Hepatocyte (in vitro differentiated cells): ENCODE results near the gene RNF25. TPM values are rescaled to one million over a fixed set of nuclear protein-coding genes. Genes with fewer than 3 reads are reported as not detected.

Experiments used
- DNase-seq: peaks from one replicate; pipeline ENCODE4 v3.0.0-alpha.2; 2016; ENCODE audit warnings: low spot score
- H2AFZ ChIP-seq: fragments of 200-600 bp; sonication (generic); 2 replicates; pipeline ENCODE4 v1.6.0; 2016; ENCODE audit warnings: antibody characterized with exemption, mild to moderate bottlenecking
- H3K27ac ChIP-seq: fragments of 200-600 bp; sonication (generic); 2 replicates; pipeline ENCODE4 v1.5.1; 2016; ENCODE audit warnings: mild to moderate bottlenecking
- H3K27me3 ChIP-seq: fragments of 200-600 bp; sonication (generic); 2 replicates; pipeline ENCODE4 v1.6.1; 2016
- H3K36me3 ChIP-seq: fragments of 200-600 bp; sonication (generic); replicated peaks from 2 replicates; pipeline ENCODE4 v1.5.1; 2016; ENCODE audit warnings: low read depth; ENCODE audit not compliant: insufficient read depth
- H3K4me1 ChIP-seq: fragments of 200-600 bp; sonication (generic); 2 replicates; pipeline ENCODE4 v1.5.1; 2016; ENCODE audit warnings: mild to moderate bottlenecking, moderate library complexity; ENCODE audit not compliant: insufficient read depth
- H3K4me2 ChIP-seq: fragments of 200-600 bp; sonication (generic); 2 replicates; pipeline ENCODE4 v1.6.0; 2016
- H3K4me3 ChIP-seq: fragments of 200-600 bp; sonication (generic); 2 replicates; pipeline ENCODE4 v1.5.1; 2016; ENCODE audit warnings: mild to moderate bottlenecking
- H3K79me2 ChIP-seq: fragments of 200-600 bp; sonication (generic); 2 replicates; pipeline ENCODE4 v1.6.0; 2017; ENCODE audit warnings: mild to moderate bottlenecking
- H3K9me2 ChIP-seq: fragments of 200-600 bp; sonication (generic); replicated peaks from 2 replicates; pipeline ENCODE4 v1.6.0; 2017; ENCODE audit warnings: mild to moderate bottlenecking; ENCODE audit not compliant: insufficient read depth
- H3K9me3 ChIP-seq: fragments of 200-600 bp; sonication (generic); 2 replicates; pipeline ENCODE4 v1.5.1; 2016; ENCODE audit warnings: low read depth, mild to moderate bottlenecking
- H4K20me1 ChIP-seq: fragments of 200-600 bp; sonication (generic); 2 replicates; pipeline ENCODE4 v1.6.0; 2016; ENCODE audit warnings: mild to moderate bottlenecking; ENCODE audit not compliant: insufficient read depth, poor library complexity, severe bottlenecking
- EZH2 ChIP-seq: fragments of 200-600 bp; sonication (generic); IDR thresholded peaks from 2 replicates; pipeline ENCODE4 v1.6.1; 2016; ENCODE audit warnings: antibody characterized with exemption, mild to moderate bottlenecking, borderline replicate concordance
- EZH2phosphoT487 ChIP-seq: fragments of 200-600 bp; sonication (generic); IDR thresholded peaks from one replicate; pipeline ENCODE4 v1.6.1; 2018; ENCODE audit warnings: antibody characterized with exemption, mild to moderate bottlenecking, low read depth, moderate library complexity; ENCODE audit not compliant: unreplicated experiment, severe bottlenecking
- WGBS: methylation state at CpG from one replicate; pipeline ENCODE4 v1.1.6; 2016; ENCODE audit warnings: low lambda C conversion rate; ENCODE audit errors: missing lambda C conversion rate; 5-methylcytosine and 5-hydroxymethylcytosine counted together
- polyA plus RNA-seq: library from polyadenylated mRNA; unstranded; fragments of >200 nt; fragmentation: Nextera tagmentation; extraction: Ambion mirVana; gene quantifications from 2 replicates; pipeline ENCODE4 v1.2.1, GENCODE V29; 2016
- total RNA-seq: library from RNA; depleted of rRNA; stranded (reverse); fragments of >200 nt; gene quantifications from 2 replicates; pipeline ENCODE4 v1.2.3, GENCODE V29; 2014
- TF ChIP-seq, protein P1 (sequence below): fragments of 200-600 bp; sonication (generic); IDR thresholded peaks from 2 replicates; pipeline ENCODE4 v1.5.1; 2016; ENCODE audit warnings: antibody characterized with exemption, mild to moderate bottlenecking; ENCODE audit not compliant: poor library complexity

Gene RNF25
- total and polyA plus RNA-seq, 2 experiments from 2014 or later: 21.0 to 32.4 TPM

DNA sequence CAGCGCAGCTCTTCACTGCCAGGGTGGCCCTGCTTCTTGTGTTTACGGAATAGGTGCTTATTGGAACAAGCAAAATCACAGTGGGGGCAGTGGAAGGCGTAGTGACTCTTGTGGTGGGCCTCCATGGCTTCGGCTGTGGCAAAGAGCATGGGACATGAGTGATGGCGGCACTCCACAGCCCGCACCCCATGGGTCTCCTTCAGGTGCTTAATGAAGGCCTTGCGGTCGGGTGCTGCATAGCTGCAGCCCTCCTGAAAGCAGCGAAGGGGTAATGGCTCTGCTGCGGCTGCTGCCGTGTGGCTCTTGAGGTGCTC lies 23.1 kb downstream of the RNF25 start:
- Histone ChIP-seq H3K4me2 (no peak overlapping the region), H3K4me3 (no peak overlapping the region), H3K27me3 (no peaks in the 10 kb centered on the region), H3K79me2 (peaks cover 5% of the 10 kb centered on the region), H3K9me3 (no peaks in the 10 kb centered on the region), H3K27ac (no peak overlapping the region), H3K36me3 (no peaks in the 10 kb centered on the region), H3K4me1 (no peaks in the 10 kb centered on the region), H3K9me2 (no peaks in the 10 kb centered on the region), H2AFZ (no peak overlapping the region), H4K20me1 (no peaks in the 10 kb centered on the region)
- no peak for DNase-seq
- 92% methylated on average over 10 of the region's 11 CpGs for WGBS
- TF ChIP-seq, protein P1, sequence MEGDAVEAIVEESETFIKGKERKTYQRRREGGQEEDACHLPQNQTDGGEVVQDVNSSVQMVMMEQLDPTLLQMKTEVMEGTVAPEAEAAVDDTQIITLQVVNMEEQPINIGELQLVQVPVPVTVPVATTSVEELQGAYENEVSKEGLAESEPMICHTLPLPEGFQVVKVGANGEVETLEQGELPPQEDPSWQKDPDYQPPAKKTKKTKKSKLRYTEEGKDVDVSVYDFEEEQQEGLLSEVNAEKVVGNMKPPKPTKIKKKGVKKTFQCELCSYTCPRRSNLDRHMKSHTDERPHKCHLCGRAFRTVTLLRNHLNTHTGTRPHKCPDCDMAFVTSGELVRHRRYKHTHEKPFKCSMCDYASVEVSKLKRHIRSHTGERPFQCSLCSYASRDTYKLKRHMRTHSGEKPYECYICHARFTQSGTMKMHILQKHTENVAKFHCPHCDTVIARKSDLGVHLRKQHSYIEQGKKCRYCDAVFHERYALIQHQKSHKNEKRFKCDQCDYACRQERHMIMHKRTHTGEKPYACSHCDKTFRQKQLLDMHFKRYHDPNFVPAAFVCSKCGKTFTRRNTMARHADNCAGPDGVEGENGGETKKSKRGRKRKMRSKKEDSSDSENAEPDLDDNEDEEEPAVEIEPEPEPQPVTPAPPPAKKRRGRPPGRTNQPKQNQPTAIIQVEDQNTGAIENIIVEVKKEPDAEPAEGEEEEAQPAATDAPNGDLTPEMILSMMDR: no peak

DNA sequence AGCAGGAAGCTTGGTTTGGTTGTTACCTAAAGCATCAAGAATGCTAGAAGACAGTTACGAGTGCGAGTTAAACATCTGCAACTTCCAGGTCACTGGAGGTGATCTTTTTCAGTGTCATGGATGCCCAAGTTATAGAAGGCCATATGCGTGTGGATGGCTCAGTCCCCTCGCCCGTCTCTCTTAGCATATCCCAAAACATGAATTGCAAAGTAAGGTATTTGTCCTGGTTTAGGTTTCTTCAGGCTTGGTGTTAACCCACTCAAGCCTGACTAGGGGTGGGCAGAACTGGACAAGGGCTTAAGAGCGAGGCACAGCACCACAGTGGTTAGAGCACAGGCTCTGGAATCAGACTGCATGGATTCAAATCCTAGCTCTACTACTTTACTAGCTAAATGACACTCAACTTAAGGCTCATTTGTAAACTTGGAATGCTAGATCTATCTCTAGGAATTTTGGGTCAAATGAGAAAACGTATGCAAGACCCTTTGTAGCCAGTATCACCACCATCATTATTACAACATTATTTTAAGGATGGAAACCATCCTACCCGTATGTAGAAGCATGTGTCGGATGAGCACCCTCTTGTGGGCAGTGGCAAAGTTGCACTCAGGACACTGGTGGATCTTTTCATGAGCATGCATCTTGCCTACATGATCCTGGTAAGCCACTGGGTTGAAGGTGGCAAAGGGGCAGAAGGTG lies 23.6 kb downstream of the RNF25 start:
- Histone ChIP-seq H3K4me1 (no peaks in the 10 kb centered on the region), H3K79me2 (peaks cover 5% of the 10 kb centered on the region), H3K9me3 (no peaks in the 10 kb centered on the region), H3K27ac (no peak overlapping the region), H3K36me3 (no peaks in the 10 kb centered on the region), H3K4me2 (no peak overlapping the region), H3K27me3 (no peaks in the 10 kb centered on the region), H3K9me2 (no peaks in the 10 kb centered on the region), H4K20me1 (no peaks in the 10 kb centered on the region), H2AFZ (no peak overlapping the region), H3K4me3 (no peak overlapping the region)
- peak; percentile 74 for DNase-seq
- 79% methylated on average over 9 of the region's 9 CpGs for WGBS
- TF ChIP-seq, protein P1: peak; percentile 83
- TF ChIP-seq EZH2phosphoT487: no peak

DNA sequence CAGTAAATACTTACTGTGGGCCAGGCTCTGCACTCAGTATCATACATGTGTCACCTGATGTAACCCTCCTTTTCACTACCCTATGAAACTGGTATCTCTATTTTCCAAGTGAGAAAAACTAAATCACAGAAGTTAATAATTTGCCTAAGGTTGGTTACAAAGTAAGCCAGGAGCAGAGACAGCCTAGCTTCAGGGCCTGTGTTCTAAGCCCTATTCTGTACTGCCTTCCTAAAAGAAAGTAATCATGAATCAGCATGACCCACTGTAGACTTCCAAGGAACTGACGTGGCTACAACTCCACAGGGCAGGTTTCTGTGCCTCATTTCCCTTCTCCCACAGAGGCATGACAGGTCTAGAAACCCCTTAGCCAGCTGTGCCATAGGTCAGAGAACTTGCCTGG lies 26.7 kb downstream of the RNF25 start:
- H2AFZ ChIP-seq: no peak overlapping the region
- TF ChIP-seq, protein P1: no peak
- H3K4me3 ChIP-seq: no peak overlapping the region
- no peaks in the 10 kb centered on the region for H4K20me1 ChIP-seq
- no peaks in the 10 kb centered on the region for H3K4me1 ChIP-seq
- H3K79me2 ChIP-seq: peaks cover 5% of the 10 kb centered on the region
- H3K27me3 ChIP-seq: no peaks in the 10 kb centered on the region
- no peaks in the 10 kb centered on the region for H3K36me3 ChIP-seq
- peak; percentile 42 for DNase-seq
- no peaks in the 10 kb centered on the region for H3K9me3 ChIP-seq
- no peak overlapping the region for H3K4me2 ChIP-seq
- H3K27ac ChIP-seq: peak overlapping the region; percentile 79
- WGBS: 86% methylated on average over 1 of the region's 1 CpG
- H3K9me2 ChIP-seq: no peaks in the 10 kb centered on the region

DNA sequence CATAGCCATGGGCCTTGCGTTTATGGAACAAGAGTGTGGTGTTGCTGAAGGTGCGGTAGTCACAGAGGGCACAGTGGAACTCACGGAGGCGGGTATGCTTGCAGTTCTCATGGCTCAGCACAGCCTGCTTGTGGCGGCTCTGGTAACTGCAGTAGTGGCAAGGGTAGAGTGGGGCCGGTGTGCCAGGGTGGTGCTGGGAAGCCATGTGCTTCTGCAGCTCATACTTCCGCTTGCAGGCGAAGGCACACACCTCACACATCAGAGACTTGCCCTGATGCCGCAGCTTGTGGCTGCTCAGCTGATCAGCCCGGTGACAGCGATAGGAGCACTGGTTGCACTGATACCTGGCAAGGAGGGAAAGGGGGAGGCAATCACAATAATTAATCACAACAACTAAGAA lies 27.1 kb downstream of the RNF25 start:
- no peaks in the 10 kb centered on the region for H3K36me3 ChIP-seq
- peak overlapping the region; percentile 33 for H3K27ac ChIP-seq
- H3K4me3 ChIP-seq: no peak overlapping the region
- H3K27me3 ChIP-seq: no peaks in the 10 kb centered on the region
- WGBS: 87% methylated on average over 11 of the region's 11 CpGs
- TF ChIP-seq, protein P1: no peak
- TF ChIP-seq EZH2 (no peak), EZH2phosphoT487 (no peak)
- H2AFZ ChIP-seq: no peak overlapping the region
- H3K4me1 ChIP-seq: no peaks in the 10 kb centered on the region
- no peaks in the 10 kb centered on the region for H3K9me3 ChIP-seq
- peaks cover 5% of the 10 kb centered on the region for H3K79me2 ChIP-seq
- DNase-seq: no peak
- H3K9me2 ChIP-seq: no peaks in the 10 kb centered on the region
- H3K4me2 ChIP-seq: no peak overlapping the region
- no peaks in the 10 kb centered on the region for H4K20me1 ChIP-seq
